GM23338 (cell line): Measurements from ENCODE around the gene MNDA. TPM values are rescaled to one million over a fixed set of nuclear protein-coding genes. Genes with fewer than 3 reads are reported as not detected.

Experiments used
- ATAC-seq: fragments of 200-7000 bp; cut with Tn5 transposase; 3 replicates; pipeline ENCODE4 v1.9.1; 2020
- DNase-seq: peaks from one replicate; pipeline ENCODE4 v3.0.0-alpha.2; 2015; ENCODE audit warnings: low spot score
- H2AFZ ChIP-seq: fragments of 200-600 bp; sonication (generic); 2 replicates; pipeline ENCODE4 v1.8.0; 2016; ENCODE audit warnings: antibody characterized with exemption, mild to moderate bottlenecking, moderate library complexity
- H3F3A ChIP-seq: fragments of 200-600 bp; sonication (generic); replicated peaks from 2 replicates; pipeline ENCODE4 v1.8.0; 2017; ENCODE audit warnings: antibody characterized with exemption, mixed run types, low read depth
- H3K27ac ChIP-seq: fragments of 200-600 bp; sonication (generic); 2 replicates; pipeline ENCODE4 v1.6.1; 2016; ENCODE audit warnings: low read depth
- H3K27me3 ChIP-seq: fragments of 200-600 bp; sonication (generic); 2 replicates; pipeline ENCODE4 v1.8.0; 2016; ENCODE audit warnings: mild to moderate bottlenecking, mixed run types, moderate library complexity; ENCODE audit not compliant: insufficient read depth
- H3K36me3 ChIP-seq: fragments of 200-600 bp; sonication (generic); 2 replicates; pipeline ENCODE4 v1.8.0; 2016; ENCODE audit warnings: mild to moderate bottlenecking; ENCODE audit not compliant: insufficient read depth
- H3K4me1 ChIP-seq: fragments of 200-600 bp; sonication (generic); 2 replicates; pipeline ENCODE4 v1.8.0; 2016; ENCODE audit warnings: mild to moderate bottlenecking, moderate library complexity; ENCODE audit not compliant: insufficient read depth
- H3K4me2 ChIP-seq: fragments of 200-600 bp; sonication (generic); 2 replicates; pipeline ENCODE4 v1.7.1; 2017; ENCODE audit warnings: mixed run types
- H3K4me3 ChIP-seq: fragments of 200-600 bp; sonication (generic); 2 replicates; pipeline ENCODE4 v1.6.1; 2016; ENCODE audit warnings: mixed run types
- H3K79me2 ChIP-seq: fragments of 200-600 bp; sonication (generic); replicated peaks from 2 replicates; pipeline ENCODE4 v1.8.0; 2017; ENCODE audit warnings: mild to moderate bottlenecking; ENCODE audit not compliant: insufficient read depth
- H3K9me2 ChIP-seq: fragments of 200-600 bp; sonication (generic); 2 replicates; pipeline ENCODE4 v1.8.0; 2017; ENCODE audit not compliant: insufficient read depth
- H4K20me1 ChIP-seq: fragments of 200-600 bp; sonication (generic); replicated peaks from 2 replicates; pipeline ENCODE4 v1.8.0; 2017; ENCODE audit warnings: mild to moderate bottlenecking; ENCODE audit not compliant: insufficient read depth
- H3K27ac Mint-ChIP-seq: 2 replicates; pipeline ENCODE4 v1.8.0; 2020; ENCODE audit warnings: inconsistent platforms, mild to moderate bottlenecking, moderate library complexity, mixed read lengths
- H3K27me3 Mint-ChIP-seq: 3 replicates; pipeline ENCODE4 v1.8.0; 2022; ENCODE audit warnings: low read depth, mild to moderate bottlenecking, moderate library complexity, mixed read lengths, inconsistent platforms; ENCODE audit not compliant: insufficient read depth, poor library complexity
- H3K36me3 Mint-ChIP-seq: 3 replicates; pipeline ENCODE4 v1.8.0; 2021; ENCODE audit warnings: low read depth, mild to moderate bottlenecking, inconsistent platforms, moderate library complexity, mixed read lengths
- H3K4me1 Mint-ChIP-seq: 3 replicates; pipeline ENCODE4 v1.8.0; 2020; ENCODE audit warnings: mild to moderate bottlenecking, inconsistent platforms, mixed read lengths
- H3K4me3 Mint-ChIP-seq: 3 replicates; pipeline ENCODE4 v1.8.0; 2021; ENCODE audit warnings: moderate library complexity, mild to moderate bottlenecking, inconsistent platforms, mixed read lengths
- H3K9me3 Mint-ChIP-seq: 3 replicates; pipeline ENCODE4 v1.8.0; 2020; ENCODE audit warnings: moderate library complexity, mild to moderate bottlenecking, inconsistent platforms, mixed read lengths
- CREB1 ChIP-seq: fragments of 250-450 bp; sonication (Bioruptor Pico); IDR thresholded peaks from 2 replicates; pipeline ENCODE4 v1.5.0; 2020; ENCODE audit warnings: low read depth, mild to moderate bottlenecking, moderate library complexity
- ETS1 ChIP-seq: IDR thresholded peaks from 2 replicates; pipeline ENCODE4 v1.6.1; 2016; ENCODE audit warnings: antibody characterized with exemption
- EZH2 ChIP-seq: fragments of 200-600 bp; sonication (generic); IDR thresholded peaks from one replicate; pipeline ENCODE4 v1.8.0; 2017; ENCODE audit warnings: antibody characterized with exemption, mild to moderate bottlenecking, low read depth; ENCODE audit not compliant: unreplicated experiment
- EZH2phosphoT487 ChIP-seq: fragments of 200-600 bp; sonication (generic); IDR thresholded peaks from one replicate; pipeline ENCODE4 v1.8.1; 2018; ENCODE audit warnings: antibody characterized with exemption; ENCODE audit not compliant: unreplicated experiment
- JUNB ChIP-seq: IDR thresholded peaks from one replicate; pipeline ENCODE4 v1.6.1; 2016; ENCODE audit warnings: antibody characterized with exemption; ENCODE audit not compliant: unreplicated experiment
- NANOG ChIP-seq: IDR thresholded peaks from 2 replicates; pipeline ENCODE4 v1.6.1; 2016; ENCODE audit warnings: antibody characterized with exemption, borderline replicate concordance
- POLR2AphosphoS5 ChIP-seq: IDR thresholded peaks from 2 replicates; pipeline ENCODE4 v1.6.1; 2016; ENCODE audit warnings: antibody characterized with exemption, low read depth
- REST ChIP-seq: IDR thresholded peaks from one replicate; pipeline ENCODE4 v1.6.1; 2018; ENCODE audit warnings: antibody characterized with exemption; ENCODE audit not compliant: unreplicated experiment
- STAT1 ChIP-seq: IDR thresholded peaks from one replicate; pipeline ENCODE4 v1.6.1; 2016; ENCODE audit warnings: antibody characterized with exemption; ENCODE audit not compliant: unreplicated experiment
- ZNF331 ChIP-seq: fragments of 250-450 bp; sonication (Bioruptor Pico); IDR thresholded peaks from 2 replicates; pipeline ENCODE4 v1.5.0; 2020; ENCODE audit warnings: low read depth, mild to moderate bottlenecking, moderate library complexity
- polyA plus RNA-seq: library from polyadenylated mRNA; unstranded; fragments of >200 nt; fragmentation: Nextera tagmentation; extraction: Ambion mirVana; gene quantifications from 2 replicates; pipeline ENCODE4 v1.2.1, GENCODE V29; 2016
- total RNA-seq: library from RNA; depleted of rRNA; stranded (reverse); fragments of >200 nt; shearing (Covaris generic); gene quantifications from 2 replicates; pipeline ENCODE4 v1.2.3, GENCODE V29; 2014

MNDA gene
- total and polyA plus RNA-seq, 2 experiments from 2014 or later, result not detected

DNA sequence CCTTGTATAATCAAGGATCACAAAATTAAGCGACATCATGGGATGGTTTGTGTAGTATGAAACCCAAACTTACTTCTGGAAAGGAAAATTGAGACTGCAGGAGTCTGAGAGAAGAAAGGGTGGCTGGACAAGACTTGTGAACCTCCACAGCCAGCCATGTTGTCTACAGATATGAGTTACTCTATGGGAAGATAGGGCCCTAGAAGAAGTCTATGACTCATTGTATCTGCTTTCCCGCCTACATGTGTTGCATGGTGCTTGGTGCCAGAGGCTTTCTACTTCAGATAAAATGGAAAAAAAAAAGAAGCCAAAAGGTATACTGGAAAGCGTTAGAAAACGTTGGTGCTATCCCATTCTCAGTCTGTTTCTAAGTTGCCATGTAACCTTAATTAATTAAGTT lies 31.5 kb upstream of the MNDA start (continued):
- TF ChIP-seq ETS1 (no peak), CREB1 (no peak), EZH2phosphoT487 (no peak), EZH2 (no peak), NANOG (no peak), REST (no peak), ZNF331 (CRISPR knock-in tag) (no peak)

DNA sequence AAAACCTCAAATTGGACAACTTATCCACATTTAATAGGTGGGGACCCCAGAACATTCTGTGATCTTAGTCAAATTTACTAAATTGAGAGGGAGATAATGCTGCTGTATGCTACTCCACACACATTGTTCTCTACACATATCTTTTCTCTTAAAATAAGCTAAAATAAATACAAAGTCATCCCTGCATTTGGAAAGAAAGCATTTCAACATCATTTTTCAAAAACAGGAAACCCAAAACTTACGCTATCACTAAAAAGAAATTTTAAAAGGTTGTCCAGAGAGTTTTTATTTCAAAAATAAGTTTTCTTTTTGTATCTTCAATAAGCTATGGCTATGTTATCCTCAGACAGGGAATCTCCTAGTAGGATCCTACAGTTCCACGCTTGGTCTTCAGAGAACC lies 30.6 kb upstream of the MNDA start:
- ATAC-seq, result no peak
- Histone ChIP-seq H3K79me2 (no peaks in the 10 kb centered on the region), H3F3A (no peaks in the 10 kb centered on the region), H3K9me2 (no peaks in the 10 kb centered on the region), H3K27me3 (no peaks in the 10 kb centered on the region), H3K4me2 (no peak overlapping the region), H4K20me1 (no peaks in the 10 kb centered on the region), H3K4me1 (no peaks in the 10 kb centered on the region), H3K36me3 (no peaks in the 10 kb centered on the region), H3K4me3 (no peak overlapping the region), H3K27ac (no peak overlapping the region), H2AFZ (no peak overlapping the region)
- Mint-ChIP-seq H3K4me1 (no peaks in the 10 kb centered on the region), H3K4me3 (no peak overlapping the region), H3K36me3 (no peaks in the 10 kb centered on the region), H3K27me3 (peaks cover 2% of the 10 kb centered on the region), H3K9me3 (no peaks in the 10 kb centered on the region), H3K27ac (no peak overlapping the region)
- no peak for TF ChIP-seq CREB1
- TF ChIP-seq JUNB, result no peak
- TF ChIP-seq NANOG, result no peak
- no peak for TF ChIP-seq REST
- no peak for TF ChIP-seq ETS1
- TF ChIP-seq POLR2AphosphoS5, result no peak
- TF ChIP-seq STAT1, result no peak
- TF ChIP-seq EZH2phosphoT487, result no peak
- no peak for TF ChIP-seq ZNF331 (CRISPR knock-in tag)
- DNase-seq, result no peak
